ENCODE measurements around the gene PARM1.

PARM1 gene

GRCh38 chr4:74932832-74933561 is at the start of gene PARM1:
TSS of gene PARM1 (plus strand) at chr4:74933116. CDS start at chr4:74933328, 212 bp downstream.
- no peak for DNase-seq

- DNase-seq: no peak
Measured at GRCh38 chr4:74884266-74884665, 48.6 kb upstream of the PARM1 start.

GRCh38 chr4:74886484-74886883 is 46.4 kb upstream of the PARM1 start:
- no peak for DNase-seq

- DNase-seq: no peak
Measured at GRCh38 chr4:74890341-74890740, 42.6 kb upstream of the PARM1 start.

- no peak for DNase-seq
Measured at GRCh38 chr4:74891037-74891436, 41.9 kb upstream of the PARM1 start.

- no peak for DNase-seq
Measured at GRCh38 chr4:74893171-74893570, 39.7 kb upstream of the PARM1 start.

GRCh38 chr4:74896595-74896994 is 36.3 kb upstream of the PARM1 start:
- no peak for DNase-seq

- no peak for DNase-seq
Measured at GRCh38 chr4:74897386-74897785, 35.5 kb upstream of the PARM1 start.

- no peak for DNase-seq
Measured at GRCh38 chr4:74900862-74901261, 32.1 kb upstream of the PARM1 start.

GRCh38 chr4:74904509-74905065 is 28.3 kb upstream of the PARM1 start:
- DNase-seq: no peak

GRCh38 chr4:74906771-74907170 is 26.1 kb upstream of the PARM1 start:
- DNase-seq: no peak

GRCh38 chr4:74919783-74920182 is 13.1 kb upstream of the PARM1 start:
- no peak for DNase-seq

- DNase-seq: no peak
Measured at GRCh38 chr4:74920704-74921103, 12.2 kb upstream of the PARM1 start.

GRCh38 chr4:74921490-74921889 is 11.4 kb upstream of the PARM1 start:
- DNase-seq: no peak

GRCh38 chr4:74926007-74926406 is 6.9 kb upstream of the PARM1 start:
- no peak for DNase-seq

- no peak for DNase-seq
Measured at GRCh38 chr4:74930162-74930561, 2.8 kb upstream of the PARM1 start.

GRCh38 chr4:74931376-74931775 is 1.5 kb upstream of the PARM1 start:
- no peak for DNase-seq

GRCh38 chr4:74932010-74932409 is 906 bp upstream of the PARM1 start:
- DNase-seq: no peak

GRCh38 chr4:74933562-74934015 is 673 bp downstream of the PARM1 start:
- no peak for DNase-seq

GRCh38 chr4:74934016-74934831 is 1.3 kb downstream of the PARM1 start:
- DNase-seq: no peak

GRCh38 chr4:74934888-74935287 is 2.0 kb downstream of the PARM1 start:
- DNase-seq: no peak

GRCh38 chr4:74941123-74941522 is 8.2 kb downstream of the PARM1 start:
- DNase-seq: no peak

GRCh38 chr4:74942251-74942917 is 9.5 kb downstream of the PARM1 start:
- no peak for DNase-seq

- DNase-seq: no peak
Measured at GRCh38 chr4:74942918-74943253, 10.0 kb downstream of the PARM1 start.

Data from activated effector memory CD4-positive, alpha-beta T cell treated with Interleukin-2 at 50 U/mL for 16 hours (primary cell).